ENCODE results near the gene COL9A1.

The COL9A1 gene

DNA sequence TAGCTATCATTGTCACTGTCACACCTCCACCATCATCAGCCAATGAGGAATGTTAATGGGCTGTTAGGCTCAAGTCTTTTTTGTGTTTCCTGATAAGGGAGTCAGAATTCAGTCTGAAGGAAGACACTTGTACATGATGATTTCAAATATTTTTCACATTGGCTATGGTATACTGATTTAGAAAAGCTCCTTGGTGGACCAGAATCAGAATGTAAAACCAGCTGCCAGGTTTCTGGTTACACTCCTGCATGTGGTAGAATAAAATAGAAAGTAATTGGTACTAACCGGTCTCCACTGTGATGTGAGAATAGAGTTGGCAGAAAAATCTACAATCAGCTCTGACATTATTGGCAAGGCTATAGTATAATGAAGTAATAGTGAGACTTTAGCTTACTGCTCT lies 10.7 kb downstream of the COL9A1 start:
- DNase-seq (ENCODE audit: insufficient read length, low spot score) (no peak), FAIRE-seq (no peak)

DNA sequence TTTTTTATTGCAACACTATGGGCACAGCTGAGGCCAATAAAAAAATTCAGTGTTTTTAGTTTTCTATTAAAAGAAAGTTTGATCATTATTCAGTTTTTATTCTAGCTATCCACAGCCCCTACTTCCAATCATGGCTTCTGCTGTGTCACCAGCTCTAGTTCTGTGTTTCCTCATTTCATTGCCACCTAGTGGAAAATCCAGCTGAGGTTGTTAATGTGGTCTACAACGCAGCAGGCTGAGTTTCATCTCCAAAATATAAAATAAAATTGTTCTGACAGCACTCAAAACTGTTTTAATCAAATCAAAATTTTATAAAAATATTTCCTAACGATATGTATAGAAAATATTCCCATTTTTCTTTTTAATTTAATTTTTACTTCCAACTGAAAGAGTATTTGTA lies 13.6 kb downstream of the COL9A1 start:
- no peak for FAIRE-seq
- DNase-seq (ENCODE audit: insufficient read length, low spot score): no peak

DNA sequence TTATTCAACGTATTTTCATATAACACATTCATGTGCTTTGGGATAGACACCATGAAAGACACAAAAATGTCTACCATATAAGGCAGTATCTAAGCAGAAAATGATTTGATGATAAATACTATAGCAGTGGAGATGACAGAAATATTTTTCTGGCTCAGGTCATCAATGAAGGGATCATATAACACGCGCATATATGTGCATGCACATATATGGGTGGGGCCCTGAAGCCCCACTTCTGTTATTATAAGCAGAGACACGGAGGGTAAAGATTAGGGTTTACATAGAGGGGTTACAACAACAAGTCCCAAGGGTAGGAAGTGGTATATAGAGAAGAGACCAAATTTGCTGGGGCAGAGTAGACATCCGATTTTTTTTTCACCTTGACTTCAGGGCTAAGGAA lies 16.0 kb downstream of the COL9A1 start:
- no peak for DNase-seq (ENCODE audit: insufficient read length, low spot score)
- no peak for FAIRE-seq

DNA sequence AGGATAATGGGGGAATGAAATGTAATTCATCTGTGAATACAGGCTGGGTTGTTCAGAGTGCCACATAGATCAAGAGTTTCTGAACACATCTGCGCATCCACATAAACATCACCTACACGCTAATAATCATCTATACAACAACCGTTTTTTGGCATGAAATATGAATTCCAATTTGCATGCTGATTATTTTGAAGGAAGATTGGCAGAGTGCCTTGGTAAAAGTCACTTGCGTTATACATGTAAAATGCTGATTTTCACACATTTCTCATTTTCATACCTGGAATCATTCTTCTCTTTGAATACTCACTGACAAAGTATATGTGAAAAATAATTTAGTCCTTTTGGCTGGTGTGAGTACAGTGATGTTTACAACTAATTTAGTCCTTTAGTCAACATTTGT lies 17.7 kb downstream of the COL9A1 start:
- DNase-seq (ENCODE audit: insufficient read length, low spot score) (no peak), FAIRE-seq (no peak)

DNA sequence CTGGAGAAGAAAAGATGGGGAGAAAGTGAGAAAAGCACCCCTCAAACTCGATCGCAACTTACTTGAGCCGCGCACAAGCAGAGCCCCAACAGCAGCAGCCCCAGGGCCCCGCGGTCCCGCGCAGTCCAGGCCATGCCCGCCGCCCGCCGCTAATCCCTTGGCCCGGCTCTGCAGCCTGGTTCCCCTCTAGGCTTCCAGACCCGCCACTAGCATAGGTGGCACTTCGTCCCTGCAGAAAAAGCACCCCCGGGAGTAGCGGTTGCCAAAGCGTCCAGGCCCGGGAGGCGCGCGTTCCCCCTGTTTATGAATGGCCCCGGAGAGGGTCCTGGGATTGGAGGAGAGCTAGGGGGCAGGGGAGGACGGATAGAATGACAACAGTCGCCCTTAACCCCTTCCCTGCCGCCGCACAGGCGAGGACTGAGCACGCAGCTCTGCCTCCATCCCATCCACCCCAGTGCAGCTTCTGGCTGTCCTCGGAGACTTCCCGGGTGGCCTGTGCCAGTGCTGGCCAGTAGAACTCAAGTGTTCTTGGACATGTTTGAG lies 19.9 kb downstream of the COL9A1 start:
- FAIRE-seq: no peak

DNA sequence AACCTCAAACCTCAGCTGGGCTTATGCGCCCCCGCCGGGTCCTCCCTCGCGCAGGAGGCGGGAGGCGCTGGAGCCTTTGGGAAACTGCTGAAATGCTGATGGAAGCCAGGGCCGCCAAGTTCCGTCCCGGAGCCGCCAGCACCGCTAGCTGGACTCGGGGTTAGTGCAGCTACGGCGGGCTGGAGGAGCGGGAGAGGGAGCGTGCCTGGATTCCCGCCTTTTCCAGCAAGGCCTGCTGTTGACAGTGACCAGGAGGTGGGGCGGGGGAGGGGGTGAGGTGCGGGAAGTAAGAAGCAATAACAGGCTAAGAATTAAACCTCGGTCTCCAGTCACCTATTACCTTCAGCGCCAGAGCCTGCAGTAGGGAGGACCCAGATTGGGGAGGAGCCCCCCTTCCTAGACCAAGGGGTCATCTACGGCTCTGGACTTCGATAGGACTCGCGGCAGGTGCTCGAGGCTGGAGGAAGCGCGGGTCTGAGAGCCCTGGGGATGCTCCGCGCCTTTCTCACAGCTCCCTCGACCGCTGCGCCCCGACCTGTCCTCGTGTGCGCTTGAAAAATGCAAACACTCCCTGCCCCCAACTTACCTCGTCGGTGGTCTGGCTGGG lies 20.5 kb downstream of the COL9A1 start:
- no peak for FAIRE-seq

More for the DNA sequence above, 19.9 kb downstream of the COL9A1 start:
- DNase-seq (ENCODE audit: insufficient read length, low spot score): no peak

DNA sequence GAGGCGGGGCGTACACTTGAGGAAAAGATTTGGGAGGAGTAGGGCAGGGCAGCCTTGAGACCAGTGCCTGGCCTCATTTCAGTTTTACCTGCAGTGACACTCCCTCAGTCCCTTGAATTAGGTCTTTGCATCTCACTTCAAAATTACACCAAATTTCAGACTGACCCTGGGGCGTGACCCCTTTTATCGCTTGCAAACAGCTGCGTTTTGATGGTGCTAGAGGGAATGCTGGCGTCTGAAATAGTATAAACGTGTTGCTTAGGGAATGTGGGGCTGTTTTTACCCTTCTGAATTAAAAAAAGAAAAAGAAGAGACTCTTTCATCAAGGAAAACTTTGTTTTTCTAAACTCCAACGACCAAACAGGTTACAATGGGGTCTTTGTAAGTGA lies 21.0 kb downstream of the COL9A1 start:
- DNase-seq (ENCODE audit: insufficient read length, low spot score) (no peak), FAIRE-seq (no peak)

More for the DNA sequence above, 20.5 kb downstream of the COL9A1 start:
- DNase-seq (ENCODE audit: insufficient read length, low spot score): no peak

DNA sequence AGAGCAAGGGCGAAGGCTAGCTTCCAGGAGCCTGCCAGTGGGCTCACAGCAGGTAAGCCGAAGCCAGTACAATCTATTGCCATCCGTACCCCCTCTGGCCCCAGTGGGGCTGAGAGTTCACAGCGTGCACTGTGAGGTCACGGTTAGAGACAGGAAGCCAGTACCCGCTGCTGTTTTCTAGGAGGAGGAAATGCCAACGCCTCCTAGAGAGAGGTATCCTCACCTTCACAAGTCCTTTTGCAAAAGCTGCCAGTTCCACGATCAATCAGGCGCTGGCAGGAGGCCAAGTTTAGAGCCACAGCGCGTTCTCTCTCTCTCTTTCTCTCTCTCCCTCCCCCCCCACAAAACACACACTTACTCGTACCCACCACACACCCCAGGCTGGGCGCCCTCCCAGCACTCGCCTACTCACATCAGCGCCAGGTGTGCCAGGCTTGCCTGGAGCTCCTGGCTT lies 22.5 kb downstream of the COL9A1 start:
- FAIRE-seq: no peak
- no peak for DNase-seq (ENCODE audit: insufficient read length, low spot score)

DNA sequence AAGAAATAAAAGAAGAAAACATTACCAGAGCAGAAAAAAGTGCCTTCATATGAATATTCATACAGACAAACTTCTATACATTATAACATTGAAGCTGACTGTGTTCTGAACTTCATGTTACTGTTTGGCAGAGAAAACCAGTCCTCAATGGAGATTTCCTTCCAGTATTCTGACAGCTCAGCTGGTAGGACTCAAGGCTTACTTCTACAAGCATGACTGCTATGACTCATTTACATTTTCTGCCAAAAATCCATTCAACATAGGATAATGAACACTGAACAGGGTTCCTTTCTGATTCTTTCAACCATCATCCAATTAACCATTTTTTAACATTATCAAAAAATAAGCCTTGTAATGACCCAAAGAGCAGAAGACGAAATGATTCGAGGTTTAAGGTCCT lies 25.4 kb downstream of the COL9A1 start:
- DNase-seq (ENCODE audit: insufficient read length, low spot score) (no peak), FAIRE-seq (no peak)

DNA sequence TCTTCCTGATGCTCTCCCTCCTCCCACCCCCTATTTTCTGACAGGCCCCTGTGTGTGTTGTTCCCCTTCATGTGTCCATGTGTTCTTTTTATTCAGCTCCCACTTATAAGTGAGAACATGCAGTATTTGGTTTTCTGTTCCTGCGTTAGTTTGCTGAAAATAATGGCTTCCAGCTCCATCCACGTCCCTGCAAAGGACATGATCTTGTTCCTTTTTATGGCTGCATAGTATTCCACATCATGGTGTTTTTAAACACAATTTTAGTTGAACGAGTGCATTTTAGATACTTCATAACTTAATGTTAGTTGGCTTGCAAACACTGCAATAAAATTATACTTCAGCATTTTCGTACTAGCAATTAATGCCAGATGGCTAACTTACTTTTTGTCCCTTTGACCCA lies 28.5 kb downstream of the COL9A1 start:
- DNase-seq (ENCODE audit: insufficient read length, low spot score): no peak
- no peak for FAIRE-seq

DNA sequence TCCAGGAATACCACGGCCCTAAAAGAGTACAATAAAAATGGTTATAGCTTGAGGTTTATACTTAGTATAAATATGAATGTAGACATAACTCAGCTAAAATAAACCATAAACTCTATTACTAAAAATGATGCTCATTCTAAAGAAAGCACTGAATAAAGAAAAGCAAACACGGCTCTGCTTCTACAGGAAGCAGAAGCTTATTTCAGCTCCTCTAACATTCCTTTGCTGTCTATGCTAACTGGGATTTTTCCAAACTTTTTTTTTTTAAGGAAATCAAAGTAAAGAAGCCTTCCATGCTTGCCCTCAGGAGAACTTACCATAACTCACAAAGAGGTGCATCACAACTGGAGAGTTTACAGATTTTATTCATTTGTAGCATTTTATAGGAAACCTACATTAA lies 30.8 kb downstream of the COL9A1 start:
- DNase-seq (ENCODE audit: insufficient read length, low spot score) (no peak), FAIRE-seq (no peak)

DNA sequence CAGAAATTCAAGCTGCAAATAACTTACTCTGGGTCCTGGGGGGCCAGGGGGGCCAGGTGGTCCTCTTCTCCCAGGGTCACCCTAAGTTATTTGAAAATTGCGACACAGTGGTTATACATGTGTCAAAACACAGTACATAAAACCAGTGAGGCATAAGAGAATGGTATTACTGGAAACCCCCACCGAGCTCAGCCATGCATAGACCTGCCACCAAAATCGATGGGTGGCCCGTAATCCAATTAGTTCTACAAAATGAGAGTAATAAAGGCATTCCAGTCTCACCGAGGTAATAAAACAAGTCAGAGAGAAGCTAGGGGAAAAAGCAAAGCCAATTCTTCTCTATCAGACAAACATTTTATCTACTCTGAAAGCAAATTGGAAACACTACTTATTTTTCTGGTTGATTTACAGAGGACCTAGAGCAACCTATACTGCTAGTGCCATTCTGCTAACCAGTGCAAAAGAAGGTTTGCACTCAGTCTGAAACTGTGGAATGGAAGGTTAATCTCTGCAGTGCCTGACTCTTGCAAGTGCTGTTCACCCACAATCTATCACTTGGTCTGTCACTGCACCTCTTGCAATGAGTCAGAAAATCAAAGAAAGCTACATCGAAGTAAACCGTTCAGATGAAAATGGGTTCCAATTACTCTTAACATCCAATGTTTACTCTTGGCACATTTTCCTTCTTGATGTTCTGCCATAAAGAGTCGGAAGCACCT lies 32.4 kb downstream of the COL9A1 start:
- FAIRE-seq: no peak
- no peak for DNase-seq (ENCODE audit: insufficient read length, low spot score)

DNA sequence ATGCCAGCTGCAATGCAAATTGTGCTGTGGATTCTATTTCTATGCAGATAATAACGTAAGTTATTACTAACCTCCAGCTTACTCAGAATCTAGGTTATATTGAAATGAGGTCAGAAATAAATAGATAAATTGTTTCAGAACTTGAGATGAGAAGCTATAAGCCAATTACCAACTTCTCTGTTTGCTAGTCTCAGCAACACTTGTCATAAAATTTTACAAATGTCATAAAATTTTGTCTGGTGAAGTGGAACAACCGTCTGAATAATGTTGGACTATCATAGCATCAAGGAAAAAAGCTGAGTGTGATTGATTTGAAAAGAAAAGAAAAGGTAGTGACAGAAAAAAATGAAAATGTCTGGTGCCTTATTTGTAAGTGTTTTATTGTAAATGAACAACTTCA lies 36.7 kb downstream of the COL9A1 start:
- no peak for FAIRE-seq

DNA sequence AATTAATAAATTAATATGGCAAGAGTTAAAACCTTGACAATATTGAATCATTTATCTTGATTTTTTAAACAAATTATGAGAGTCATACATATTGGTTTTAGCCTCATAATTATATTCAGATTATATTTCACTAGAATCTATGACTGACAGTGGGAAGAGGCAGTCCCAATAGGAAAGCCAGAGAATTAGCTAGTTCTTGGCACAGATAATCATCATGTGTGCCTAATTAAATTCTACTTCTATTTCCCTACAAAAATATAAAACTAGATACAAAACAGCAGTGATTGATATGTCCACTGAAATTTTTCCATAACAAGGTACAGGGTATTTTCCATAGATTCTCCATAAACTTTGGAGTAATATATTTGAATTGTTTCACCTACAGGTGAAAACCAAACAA lies 38.6 kb downstream of the COL9A1 start:
- no peak for FAIRE-seq
- no peak for DNase-seq (ENCODE audit: insufficient read length, low spot score)

More for the DNA sequence above, 36.7 kb downstream of the COL9A1 start:
- no peak for DNase-seq (ENCODE audit: insufficient read length, low spot score)

DNA sequence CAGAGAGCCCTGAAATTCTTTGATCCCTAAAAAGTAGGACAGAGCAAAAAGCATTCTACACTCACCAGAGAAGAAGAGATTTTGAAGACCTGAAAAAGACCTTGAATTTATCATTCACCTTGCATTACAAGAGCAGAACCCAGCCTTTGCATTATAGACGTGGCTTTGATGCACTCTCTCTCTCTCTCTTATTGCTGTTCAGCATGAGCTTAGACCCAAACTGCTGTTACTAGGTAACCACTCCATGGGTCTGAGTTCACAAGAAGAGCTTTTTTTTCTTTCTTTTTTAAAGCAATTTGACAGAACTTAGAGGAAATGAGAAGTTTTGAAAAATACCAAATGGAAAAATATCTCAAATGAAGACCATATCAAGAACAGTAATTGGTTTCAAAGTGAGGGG lies 44.4 kb downstream of the COL9A1 start:
- FAIRE-seq (no peak), DNase-seq (ENCODE audit: insufficient read length, low spot score) (no peak)

DNA sequence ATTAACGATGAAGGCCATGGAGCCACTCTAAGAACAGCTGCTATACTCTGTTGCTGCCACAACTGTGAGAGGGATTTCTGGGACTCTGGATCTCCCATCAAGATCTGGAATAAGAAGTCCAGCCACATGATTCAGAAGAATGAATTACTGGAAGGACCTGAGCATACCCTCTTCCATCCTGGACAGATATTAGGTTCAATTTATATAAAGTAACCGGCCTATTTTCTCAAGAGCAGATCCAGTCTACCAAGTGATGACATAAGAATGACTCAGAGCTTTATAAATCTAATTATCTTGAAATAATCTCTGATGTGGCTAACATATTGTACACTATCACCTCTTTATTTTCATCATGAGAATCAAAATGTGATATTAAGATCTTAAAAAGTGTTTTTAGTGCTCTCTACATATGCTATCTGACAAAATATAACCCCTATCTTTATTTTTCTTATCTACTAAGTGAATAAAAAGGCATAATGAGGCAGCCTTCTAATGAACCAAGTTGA lies 45.1 kb downstream of the COL9A1 start:
- DNase-seq (ENCODE audit: insufficient read length, low spot score) (no peak), FAIRE-seq (no peak)

DNA sequence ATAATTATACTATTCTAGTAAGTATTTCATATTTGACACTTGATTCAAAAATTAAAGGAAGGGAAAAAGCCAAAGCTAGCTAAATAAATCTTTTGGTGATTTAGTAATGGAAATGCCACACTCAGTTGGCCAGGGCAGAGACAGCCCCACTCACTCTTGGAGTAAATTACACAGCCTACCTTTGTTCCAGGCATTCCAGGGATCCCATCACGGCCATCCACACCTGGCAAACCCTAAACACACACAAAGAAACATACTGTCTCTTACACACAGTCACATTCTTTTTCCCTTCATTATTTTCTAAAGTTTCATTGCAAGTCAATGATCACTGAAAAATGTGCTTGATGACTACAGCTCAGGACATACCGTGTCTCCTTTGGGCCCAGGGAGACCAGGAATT lies 48.1 kb downstream of the COL9A1 start:
- DNase-seq (ENCODE audit: insufficient read length, low spot score): no peak
- FAIRE-seq: no peak

DNA sequence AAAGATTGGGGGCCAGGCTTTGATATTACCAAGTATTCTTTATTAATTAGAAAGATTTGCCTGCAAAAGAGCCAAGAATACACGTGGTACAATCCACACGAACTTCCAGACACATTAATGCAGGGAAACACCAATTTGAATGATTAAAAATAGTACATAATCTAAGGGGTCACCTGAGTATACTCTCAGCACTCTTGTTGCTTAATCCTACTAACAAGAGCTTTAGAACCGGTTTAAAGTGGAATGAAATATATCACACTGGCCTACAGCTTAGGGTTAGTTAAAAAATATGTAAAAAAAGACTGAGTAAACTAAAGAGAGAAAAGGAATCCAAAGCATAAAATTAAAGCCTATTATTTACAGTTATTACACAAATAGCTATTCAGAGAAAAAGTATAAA lies 49.0 kb downstream of the COL9A1 start:
- FAIRE-seq (no peak), DNase-seq (ENCODE audit: insufficient read length, low spot score) (no peak)

DNA sequence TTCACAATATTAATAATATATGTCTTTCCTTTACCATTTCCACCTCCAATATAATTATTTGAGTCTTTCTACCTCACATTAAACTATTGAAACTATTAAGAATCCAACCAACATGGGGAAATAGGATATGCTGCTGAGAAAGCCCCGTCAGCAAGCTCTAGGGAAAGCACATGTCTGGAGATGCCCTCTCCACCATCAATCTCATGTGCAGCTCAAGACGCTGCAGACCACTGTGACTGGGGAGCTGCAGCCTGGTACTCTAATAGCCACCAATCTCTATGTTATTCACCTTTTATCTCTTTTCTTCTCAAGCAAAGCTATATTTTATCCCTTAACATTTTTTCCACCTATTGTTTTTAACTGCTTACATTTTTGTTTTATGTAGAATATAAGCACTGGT lies 50.3 kb downstream of the COL9A1 start:
- FAIRE-seq: no peak
- no peak for DNase-seq (ENCODE audit: insufficient read length, low spot score)

DNA sequence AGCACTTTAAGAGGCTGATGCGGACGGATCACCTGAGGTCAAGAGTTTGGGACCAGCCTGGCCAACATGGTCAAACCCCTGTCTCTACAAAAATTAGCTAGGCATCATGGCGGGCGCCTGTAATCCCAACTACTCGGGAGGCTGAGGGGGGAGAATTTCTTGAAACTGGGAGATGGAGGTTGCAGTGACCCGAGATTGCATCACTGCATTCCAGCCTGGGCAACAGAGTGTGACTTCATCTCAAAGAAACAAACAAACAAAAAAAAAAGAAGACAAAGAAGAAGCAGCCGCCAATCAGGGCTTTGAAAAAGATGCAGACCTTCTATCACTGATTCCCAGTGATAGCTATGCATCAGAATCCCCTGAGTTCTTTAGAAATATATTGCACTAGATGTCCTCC lies 56.8 kb downstream of the COL9A1 start:
- DNase-seq (ENCODE audit: insufficient read length, low spot score) (no peak), FAIRE-seq (no peak)

DNA sequence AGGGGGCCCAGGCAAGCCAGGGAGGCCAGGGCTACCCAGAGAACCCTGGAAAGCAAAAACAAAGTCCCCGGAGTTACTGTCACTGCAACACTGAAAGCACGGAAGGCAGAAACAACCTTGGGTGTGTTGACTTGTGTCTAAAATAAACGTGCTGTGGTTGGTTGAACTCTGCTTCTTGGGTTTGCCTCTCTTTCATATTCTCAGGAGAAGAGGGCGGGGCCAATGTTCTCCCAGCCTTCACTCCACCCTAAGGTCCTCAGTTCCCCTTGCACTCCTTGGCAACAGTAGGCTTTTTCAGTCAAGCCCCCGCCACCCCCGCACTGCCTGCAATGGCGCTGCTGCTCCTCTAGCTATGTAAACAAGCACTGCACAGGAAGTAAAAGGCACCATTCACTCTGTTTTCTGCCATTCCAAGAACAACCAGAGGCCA lies 60.9 kb downstream of the COL9A1 start:
- DNase-seq (ENCODE audit: insufficient read length, low spot score) (no peak), FAIRE-seq (no peak)

DNA sequence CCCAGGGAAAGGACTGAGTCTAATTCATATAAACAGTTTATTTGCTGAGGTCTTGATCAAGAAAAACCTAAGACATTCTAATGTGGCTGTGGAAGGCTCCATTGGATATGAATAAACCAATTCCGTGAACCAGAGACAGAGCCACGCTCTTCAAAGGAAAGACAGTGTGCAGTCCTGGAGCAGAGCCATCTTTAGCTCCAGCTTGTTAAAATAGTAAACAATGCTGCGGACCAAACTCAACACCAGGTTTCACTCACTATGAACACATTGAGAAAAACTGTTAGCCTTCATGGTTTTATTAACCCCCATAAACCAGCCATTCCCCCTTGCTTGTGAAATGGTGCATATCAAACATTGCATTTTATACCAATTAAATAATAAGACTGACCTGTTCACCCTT lies 61.9 kb downstream of the COL9A1 start:
- FAIRE-seq: no peak

More for the DNA sequence above, 61.9 kb downstream of the COL9A1 start:
- no peak for DNase-seq (ENCODE audit: insufficient read length, low spot score)
